GM19099 (cell line): ENCODE results near the gene MRGPRE.

ENCODE experiments used
- POLR2A ChIP-seq: IDR thresholded peaks from 3 replicates; pipeline ENCODE4 v1.6.1; 2011; ENCODE audit warnings: low read depth; ENCODE audit not compliant: insufficient read length; ENCODE audit errors: extremely low read depth

The MRGPRE gene

GRCh38 chr11:3225826-3226750 is 6.1 kb downstream of the MRGPRE start:
- TF ChIP-seq POLR2A = no peak

DNA sequence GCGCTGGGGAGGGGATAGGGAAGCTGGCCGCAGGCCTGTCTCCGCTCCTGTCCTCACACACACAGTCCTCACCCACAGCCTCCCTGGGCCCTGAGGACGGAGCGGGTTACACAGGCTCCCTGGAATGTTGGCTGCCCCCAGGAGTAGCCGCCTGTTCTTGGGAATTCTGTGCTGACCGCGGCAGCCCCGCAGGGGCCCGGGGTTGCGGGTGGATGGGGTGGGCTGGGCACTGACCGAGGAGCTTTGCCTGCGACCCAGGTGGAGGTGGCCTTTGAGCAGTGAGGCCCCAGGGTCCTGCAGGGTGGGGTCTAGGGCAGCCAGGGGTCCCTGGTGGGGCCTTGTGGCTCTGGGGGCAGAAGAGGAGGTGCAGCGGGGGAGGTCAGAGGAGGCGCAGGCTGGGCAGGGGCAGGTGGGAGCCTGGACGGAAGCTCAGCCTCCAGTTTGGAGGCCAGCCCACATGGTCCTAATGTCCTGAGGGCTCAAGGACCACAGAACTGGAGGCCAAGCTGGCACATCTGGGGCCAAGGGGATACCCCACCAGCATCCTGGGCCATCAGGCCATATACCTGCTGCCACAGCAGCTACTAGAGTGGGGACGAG is 7.0 kb downstream of the MRGPRE start:
- no peak for TF ChIP-seq POLR2A

DNA sequence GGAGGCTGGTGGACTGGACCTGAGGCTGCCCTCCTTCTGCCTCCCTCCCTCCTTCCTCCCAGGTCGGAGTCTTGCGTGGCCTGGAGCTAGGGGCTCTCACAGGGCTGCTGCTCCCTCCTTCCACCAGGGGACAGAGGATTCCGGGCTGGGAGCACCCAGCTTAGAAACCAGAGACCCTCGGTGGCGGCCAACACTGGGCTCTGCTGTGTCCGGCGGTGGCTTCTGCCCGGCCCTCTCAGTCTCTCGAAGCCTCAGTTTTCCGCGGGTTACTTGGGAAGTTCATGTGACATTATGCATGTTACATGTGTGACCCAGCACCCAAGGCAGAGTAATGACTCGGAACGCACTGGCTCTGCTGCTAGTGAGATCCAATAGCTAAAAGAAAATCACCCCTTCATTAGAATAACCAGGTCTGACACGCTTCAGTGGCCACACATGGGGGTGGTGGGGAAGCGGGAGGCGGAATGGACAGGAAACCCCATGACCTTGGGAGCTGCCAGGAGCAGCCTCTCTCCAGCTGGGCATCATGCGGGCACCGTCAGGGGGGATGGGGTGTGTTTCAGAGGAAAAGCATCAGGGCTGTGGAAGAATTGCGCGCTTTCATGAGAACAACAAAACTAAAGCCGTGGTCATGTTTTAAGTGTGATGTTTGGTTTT is 7.7 kb downstream of the MRGPRE start:
- no peak for TF ChIP-seq POLR2A

GRCh38 chr11:3223932-3224381 is 8.3 kb downstream of the MRGPRE start:
- no peak for TF ChIP-seq POLR2A

DNA sequence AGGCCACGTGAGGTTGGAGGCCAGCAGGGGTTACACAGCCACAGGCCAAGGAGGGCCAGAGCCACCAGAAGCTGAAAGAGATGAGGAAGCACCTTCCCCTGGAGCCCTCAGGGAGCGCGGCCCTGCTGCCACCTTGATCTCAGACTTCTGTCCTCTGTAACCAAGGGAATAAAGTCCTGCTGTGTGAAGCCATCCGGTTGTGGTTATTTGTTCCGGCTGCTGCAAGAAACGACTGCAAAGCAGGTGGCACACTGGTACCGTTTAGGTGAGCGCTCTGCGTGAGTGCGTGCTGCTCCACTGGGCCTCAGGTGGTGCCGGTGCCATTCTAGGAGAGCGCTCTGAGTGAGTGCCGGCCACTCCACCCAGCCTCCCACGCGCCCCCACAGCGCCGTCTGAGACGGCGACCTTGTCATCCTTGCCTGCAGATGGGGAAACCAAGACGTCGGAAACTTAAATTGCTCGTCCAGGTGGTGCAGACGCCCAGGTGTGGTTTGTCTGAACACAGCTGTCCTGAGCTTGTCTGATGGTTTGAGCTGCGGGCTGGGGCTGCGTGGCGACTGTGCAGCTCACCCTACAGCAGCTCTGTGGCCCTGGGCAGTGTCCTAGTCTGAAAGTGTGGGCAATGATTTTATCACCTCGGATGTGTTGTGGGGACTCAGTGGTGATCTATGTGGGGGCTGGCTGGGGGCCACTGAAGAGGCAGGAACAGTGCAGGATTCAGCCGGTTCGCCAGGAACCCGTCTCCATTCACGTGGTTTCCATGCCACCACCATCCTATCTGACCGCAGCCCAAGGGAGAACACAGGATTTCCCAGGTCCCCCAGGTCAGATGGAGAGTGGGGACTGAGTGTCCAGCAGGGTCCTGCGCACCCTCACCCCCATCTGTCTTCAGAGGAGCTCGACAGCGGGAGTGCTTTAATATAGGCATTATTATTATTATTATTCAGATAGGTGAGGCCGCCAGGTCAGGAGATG is 9.0 kb downstream of the MRGPRE start:
- no peak for TF ChIP-seq POLR2A

GRCh38 chr11:3222003-3222855 is 10.0 kb downstream of the MRGPRE start:
- TF ChIP-seq POLR2A = no peak

DNA sequence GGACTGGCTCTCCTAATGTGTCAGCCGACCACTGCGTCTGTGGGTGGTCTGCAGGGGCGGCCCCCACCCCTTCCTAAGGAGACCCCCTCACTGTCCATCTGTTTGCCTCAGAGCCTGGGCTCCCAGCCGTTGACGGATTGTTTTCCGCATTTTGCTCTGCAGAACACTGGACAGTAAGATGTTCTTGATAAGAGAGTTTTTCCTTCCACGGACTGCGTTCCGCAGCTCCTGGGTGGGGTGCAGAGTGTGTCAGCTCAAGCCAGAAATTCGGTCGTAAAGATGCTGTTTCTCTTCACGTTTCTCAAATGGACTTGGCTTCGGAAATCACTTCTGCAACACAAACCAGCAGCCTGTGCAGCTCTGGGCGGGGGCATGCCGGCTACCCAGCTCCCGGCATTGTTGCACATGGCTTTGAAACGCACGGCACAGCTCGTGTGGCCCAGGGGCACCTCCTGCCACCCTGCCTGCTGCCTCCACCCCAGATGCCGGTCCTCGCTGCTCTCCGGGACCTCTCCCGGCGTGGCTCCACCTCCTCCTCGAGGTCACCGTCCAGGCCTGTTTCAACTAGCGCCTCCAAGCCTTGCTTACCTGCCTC is 10.7 kb downstream of the MRGPRE start:
- TF ChIP-seq POLR2A = no peak

GRCh38 chr11:3220521-3221407 is 11.5 kb downstream of the MRGPRE start:
- TF ChIP-seq POLR2A = no peak

DNA sequence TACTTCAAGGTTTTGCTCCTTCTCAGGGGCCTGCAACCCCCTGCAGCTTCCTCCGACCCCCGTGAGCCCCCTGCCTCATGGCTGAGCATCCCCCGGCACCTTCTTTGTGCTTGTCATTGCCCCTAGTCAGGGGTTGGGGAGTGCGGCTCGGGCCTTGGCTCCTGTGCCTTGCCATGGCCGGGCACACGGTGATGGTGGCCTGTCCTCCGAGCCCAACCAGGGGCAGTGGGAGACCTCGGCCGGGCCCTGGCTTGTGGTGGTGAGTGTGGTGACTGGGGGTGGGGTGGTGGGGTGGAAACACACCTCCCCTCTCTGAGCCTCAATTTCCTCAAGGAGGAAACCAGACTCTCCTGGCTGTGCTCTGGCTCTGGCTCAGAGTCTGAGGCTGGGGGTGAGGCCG is 12.1 kb downstream of the MRGPRE start:
- TF ChIP-seq POLR2A = no peak

- no peak for TF ChIP-seq POLR2A
Measured at GRCh38 chr11:3219281-3219892, 12.8 kb downstream of the MRGPRE start.

- TF ChIP-seq POLR2A = no peak
Measured at GRCh38 chr11:3218483-3219280, 13.5 kb downstream of the MRGPRE start, which contains the start of gene MRGPRG. Gene MRGPRG, minus strand, starts transcription at chr11:3218813. Its CDS starts 0 bp downstream, at chr11:3218813.
